HG02798 (cell line): Measurements from ENCODE around the gene KLHL18.
"Not testable (repeated sequence)": the region's sequence is repeated elsewhere in the genome, so short reads cannot be mapped to it uniquely, and the experiment has no call there.

Source experiments
- ATAC-seq: cut with Tn5 transposase; IDR thresholded peaks from one replicate; pipeline ENCODE4 v1.9.1; 2021; ENCODE audit warnings: mild to moderate bottlenecking; ENCODE audit not compliant: unreplicated experiment, poor library complexity

The KLHL18 gene

GRCh38 chr3:47270526-47270925, 12.2 kb upstream of the KLHL18 start:
- ATAC-seq, result no peak

- no peak for ATAC-seq
These were observed 9.2 kb upstream of the KLHL18 start for GRCh38 chr3:47273564-47273963.

DNA sequence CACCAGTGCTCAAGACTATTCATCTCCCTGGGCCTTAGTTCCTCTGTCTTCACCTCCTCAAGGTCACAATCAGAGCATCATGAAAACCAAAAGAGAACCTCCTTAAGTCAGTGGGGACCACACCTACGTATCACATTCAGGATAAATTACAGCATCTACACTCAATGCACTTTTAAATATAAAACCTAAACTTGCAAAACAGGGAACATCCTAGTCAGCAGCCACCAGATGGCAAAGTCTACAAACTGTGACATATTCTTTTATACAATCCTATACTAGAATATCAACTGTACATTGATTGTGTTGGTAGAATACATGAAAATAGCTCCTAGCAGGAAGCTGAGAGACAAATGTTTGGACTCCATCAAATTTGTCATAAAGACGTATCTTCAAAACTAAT, 8.1 kb upstream of the KLHL18 start:
- no peak for ATAC-seq

DNA sequence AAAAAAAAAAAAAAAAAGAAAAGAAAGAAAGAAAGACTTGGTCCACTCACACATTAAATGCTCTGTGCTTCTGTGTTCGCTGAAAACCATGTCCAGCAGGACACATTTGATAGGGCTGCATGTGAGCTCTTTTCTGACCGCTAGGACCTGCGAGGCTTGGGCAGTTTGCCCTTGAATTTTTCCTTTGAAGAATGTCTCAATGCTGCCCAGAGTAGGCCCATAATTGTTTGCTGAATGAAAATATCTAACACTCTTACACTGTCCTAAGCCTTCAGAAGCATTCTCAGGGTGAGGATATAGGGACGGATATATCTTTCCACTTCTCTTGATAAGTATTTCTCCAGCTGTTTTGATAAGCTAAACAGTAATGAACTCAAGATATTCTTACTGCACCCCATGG, 6.2 kb upstream of the KLHL18 start:
- no peak for ATAC-seq

- ATAC-seq, result no peak
These were observed 2.2 kb upstream of the KLHL18 start for GRCh38 chr3:47280519-47280918.

GRCh38 chr3:47283193-47283537, 421 bp downstream of the KLHL18 start:
- peak; percentile 0 for ATAC-seq

GRCh38 chr3:47283591-47284364, 1.0 kb downstream of the KLHL18 start:
- ATAC-seq, result no peak

DNA sequence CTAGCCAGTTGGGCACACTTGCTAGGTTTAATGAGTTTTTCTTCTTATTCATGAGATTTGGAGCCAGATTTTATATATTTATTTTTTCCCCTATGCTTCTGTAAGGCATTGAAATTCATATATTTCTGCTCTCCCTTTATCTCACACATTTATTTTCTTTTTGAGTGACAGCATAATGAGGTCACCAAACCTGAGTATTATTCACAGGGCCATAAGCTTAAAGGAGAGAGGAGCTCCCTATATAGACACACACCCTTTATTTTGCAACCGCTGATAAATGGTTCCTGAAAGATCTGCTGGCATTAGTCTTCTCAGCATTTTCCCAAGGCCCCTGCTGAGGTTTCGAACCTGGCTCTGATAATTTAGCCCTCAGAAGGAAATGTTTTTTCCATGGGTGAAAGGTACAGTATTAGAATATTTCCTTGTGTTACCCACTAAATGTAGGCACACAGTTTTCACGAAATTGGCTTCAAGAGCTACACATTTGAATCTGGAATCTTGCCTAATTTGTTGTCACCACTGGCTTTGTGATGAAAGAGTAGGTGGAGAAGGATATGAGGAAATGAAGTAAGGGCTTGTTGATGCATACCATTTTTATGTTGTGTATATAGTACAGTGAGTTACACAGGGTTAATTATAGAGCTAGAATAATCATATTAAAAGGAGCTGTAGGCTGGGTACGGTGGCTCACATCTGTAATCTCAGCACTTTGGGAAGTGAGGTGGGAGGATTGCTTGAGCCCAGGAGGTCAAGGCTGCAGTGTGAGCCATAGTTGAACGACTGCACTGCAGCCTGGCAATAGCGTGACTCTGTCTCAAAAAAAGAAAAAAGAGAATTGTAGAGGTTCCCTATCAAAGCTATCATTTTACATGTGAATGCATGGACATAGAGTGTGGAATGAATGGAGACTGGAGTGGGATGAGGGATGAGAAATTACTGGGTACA, 6.5 kb downstream of the KLHL18 start:
- no peak for ATAC-seq

DNA sequence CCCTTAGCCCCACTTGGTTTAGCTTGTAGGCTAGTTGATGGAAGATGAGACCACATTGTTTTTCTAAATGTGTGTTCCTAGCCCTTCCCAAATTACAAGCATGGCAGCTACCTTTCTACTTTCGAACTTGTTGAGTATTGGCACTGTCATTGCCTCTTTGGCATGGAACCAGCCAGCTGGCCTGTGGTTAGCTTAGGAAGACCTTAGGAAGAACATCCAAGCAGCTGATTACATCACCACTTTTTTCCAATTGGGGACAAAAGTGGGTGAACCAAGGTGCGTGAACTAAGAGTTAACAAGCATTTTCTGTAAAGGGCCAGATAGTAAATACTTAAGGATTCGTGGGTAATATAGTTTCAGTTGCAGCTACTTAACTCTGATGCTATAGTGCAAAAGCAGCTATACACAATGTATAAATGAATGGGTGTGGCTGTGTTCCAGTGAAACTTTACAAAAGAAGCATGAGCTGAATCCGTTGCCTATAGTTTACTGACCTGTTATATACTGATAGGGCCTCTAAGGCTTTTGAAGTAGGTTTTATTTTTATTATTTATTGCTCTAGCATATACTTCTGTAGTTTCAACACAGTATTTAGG, 8.5 kb downstream of the KLHL18 start:
- no peak for ATAC-seq

- ATAC-seq, result not testable (repeated sequence)
These were observed 9.1 kb downstream of the KLHL18 start for GRCh38 chr3:47291754-47292420.

- ATAC-seq, result no peak
These were observed 11.1 kb downstream of the KLHL18 start for GRCh38 chr3:47293822-47294221.

- ATAC-seq, result no peak
These were observed 11.6 kb downstream of the KLHL18 start for GRCh38 chr3:47294392-47294791.

DNA sequence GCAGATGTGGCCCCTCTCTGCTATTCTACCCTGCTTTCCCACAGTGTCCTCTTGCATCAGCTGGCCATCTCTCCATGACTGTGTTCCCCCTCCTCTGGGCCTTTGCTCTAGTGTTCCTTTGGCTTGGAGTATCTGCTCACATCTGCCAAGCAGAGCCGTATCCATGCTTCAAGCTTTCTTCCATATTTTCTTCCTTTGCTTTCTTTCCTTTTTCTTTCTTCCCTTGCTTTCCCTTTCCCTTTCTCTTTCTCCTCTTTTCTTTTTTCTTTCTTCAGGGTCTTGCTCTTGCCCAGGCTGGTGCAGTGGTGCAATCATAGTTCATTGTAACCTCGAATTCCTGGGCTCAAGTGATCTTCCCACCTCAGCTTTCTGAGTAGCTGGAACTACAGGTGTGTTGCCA, 12.6 kb downstream of the KLHL18 start:
- no peak for ATAC-seq

GRCh38 chr3:47295976-47296375, 13.2 kb downstream of the KLHL18 start:
- no peak for ATAC-seq

DNA sequence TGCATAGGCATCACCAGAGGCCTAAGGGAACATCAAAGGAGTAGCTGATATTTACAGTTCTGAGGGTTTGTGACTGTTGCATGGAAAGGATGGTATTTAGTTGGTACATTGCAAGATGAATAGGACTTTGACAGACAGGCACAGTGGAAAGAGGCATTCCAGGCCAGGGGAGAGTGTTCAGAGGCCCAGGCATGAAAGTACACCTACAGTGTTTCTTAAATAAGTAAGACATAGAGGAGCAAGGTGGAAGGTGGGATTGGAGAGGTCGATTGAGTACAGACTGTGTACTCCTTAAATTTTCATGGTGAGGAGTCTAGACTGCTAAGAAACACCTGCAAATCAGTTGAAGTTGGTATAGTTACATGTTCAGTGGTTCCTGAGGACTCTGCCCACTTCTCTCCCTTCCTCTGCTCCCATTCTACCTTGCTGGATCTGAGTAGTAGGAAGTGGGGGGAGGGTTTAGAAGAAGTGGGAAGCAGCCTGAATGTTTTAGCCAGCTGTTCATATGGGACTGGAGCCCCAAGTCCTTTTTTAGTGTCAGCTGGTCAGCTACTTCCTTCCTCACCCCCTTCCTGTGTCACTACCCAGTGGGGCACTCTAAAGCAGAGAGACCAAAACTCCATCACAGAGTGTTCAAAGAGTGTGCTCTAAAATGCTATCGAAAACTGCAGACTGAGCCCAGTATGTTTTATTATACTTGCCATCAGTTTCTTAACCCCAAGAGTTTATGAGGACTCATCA, 14.0 kb downstream of the KLHL18 start:
- no peak for ATAC-seq

DNA sequence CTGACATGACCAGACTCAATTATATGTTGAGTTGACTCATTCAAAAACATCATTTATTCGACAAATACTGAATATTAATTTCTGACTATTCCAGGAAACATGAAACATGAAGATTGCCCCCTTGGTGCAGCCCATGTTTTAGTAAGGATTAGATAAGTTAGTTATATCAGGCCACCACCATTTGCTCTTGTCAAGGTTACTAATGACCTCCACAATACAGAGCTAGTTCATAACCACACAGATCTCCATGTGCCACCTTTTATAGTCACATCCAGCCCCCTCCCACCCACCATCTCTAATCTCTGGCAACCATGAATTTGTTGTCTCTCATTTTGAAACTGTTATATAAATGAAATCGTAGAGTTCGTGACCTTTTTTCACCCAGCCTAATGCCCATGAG, 15.7 kb downstream of the KLHL18 start:
- ATAC-seq, result no peak

DNA sequence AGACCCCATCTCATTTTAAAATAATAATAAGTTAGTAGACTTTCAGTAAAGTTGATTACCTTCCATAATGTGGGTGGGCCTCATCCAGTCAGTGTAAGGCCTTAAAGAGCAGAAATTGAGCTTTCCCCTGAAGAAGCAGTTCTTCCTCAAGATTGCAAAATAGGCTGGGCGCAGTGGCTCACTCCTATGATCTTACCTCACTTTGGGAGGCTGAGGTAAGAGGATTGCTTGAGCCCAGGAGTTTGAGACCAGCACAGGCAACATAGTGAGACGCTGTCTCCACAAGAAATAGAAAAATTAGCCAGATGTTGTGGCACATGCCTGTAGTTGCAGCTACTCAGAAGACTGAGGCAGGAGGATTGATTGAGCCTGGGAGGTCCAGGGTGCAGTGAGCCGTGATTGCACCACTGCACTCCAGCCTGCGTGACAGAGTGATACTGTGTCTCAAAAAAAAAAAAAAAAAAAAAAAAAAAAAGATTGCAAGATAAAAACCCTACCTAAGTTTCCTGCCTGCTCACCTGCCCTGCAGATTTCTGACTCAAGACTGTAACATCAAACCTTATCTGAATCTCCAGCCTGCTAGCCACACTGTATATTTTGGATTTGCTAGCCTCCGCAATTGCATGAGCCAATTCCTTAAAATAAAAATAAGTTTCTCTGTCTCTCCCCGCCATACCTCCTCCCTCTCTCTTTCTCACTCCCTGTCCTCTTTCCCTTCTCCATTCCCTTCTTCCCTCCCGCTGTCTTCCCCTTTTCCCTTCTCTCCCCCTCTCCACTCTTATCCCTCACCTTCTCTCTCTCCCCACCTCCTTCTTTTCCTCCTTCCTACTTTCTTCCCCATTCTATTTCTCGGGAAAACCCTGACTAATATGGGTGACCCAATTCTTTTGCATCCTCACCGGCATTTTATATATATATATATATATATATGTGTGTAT, 16.9 kb downstream of the KLHL18 start:
- no peak for ATAC-seq

GRCh38 chr3:47301456-47301855, 18.7 kb downstream of the KLHL18 start:
- ATAC-seq, result no peak

GRCh38 chr3:47306022-47306421, 23.3 kb downstream of the KLHL18 start:
- ATAC-seq, result no peak
